Measurements from ENCODE around the gene AHCYL2. TPM values are rescaled to one million over a fixed set of nuclear protein-coding genes. Genes with fewer than 3 reads are reported as not detected.

Gene AHCYL2
- total and polyA plus RNA-seq, 4 donors, result 2.0 to 10.0 (median 3.6) TPM

- TF ChIP-seq MAX (IDR thresholded peaks at IDR 0.05) (no peak), SP1 (IDR thresholded peaks at IDR 0.05) (no peak), FOXA1 (IDR thresholded peaks at IDR 0.05) (no peak), GABPA (IDR thresholded peaks at IDR 0.05 in 1 of 2, conservative IDR thresholded peaks at IDR 0.05 in 1 of 2) (no peak), CTCF (IDR thresholded peaks at IDR 0.05; ENCODE audit: low read depth, low read length, missing input control) (no peak), HNF4G (IDR thresholded peaks at IDR 0.05) (no peak), HNF4A (conservative IDR thresholded peaks at IDR 0.05) (no peak), REST (IDR thresholded peaks at IDR 0.05) (no peak), TAF1 (conservative IDR thresholded peaks at IDR 0.05) (no peak), ATF3 (IDR thresholded peaks at IDR 0.05) (no peak), FOXA2 (IDR thresholded peaks at IDR 0.05) (no peak), YY1 (IDR thresholded peaks at IDR 0.05) (no peak), NR2F2 (IDR thresholded peaks at IDR 0.05) (no peak), RAD21 (IDR thresholded peaks at IDR 0.05) (no peak)
- Histone ChIP-seq H3K4me3 (ENCODE audit: low read depth in 1 of 3, low read length in 3 of 3) (no peak overlapping the region), H3K9ac (ENCODE audit: low read depth in 1 of 2, low read length in 2 of 2) (no peak overlapping the region), H3K9me3 (ENCODE audit: control insufficient read depth in 4 of 4, low read length in 3 of 4) (no peaks in the 10 kb centered on the region), H3K36me3 (ENCODE audit: control insufficient read depth in 4 of 4, insufficient read depth in 3 of 4, low read depth in 1 of 4, low read length in 3 of 4) (peaks cover 0 to 3% (median 2%) of the 10 kb centered on the region in 4 donors), H3K27me3 (ENCODE audit: control insufficient read depth in 4 of 4, insufficient read depth in 4 of 4, low read length in 3 of 4) (no peaks in the 10 kb centered on the region), H3K27ac (ENCODE audit: low read depth in 1 of 2, low read length in 2 of 2) (no peak overlapping the region), H3K4me1 (ENCODE audit: control insufficient read depth in 4 of 4, insufficient read depth in 4 of 4, low read length in 3 of 4) (peaks cover 0 to 6% (median 2%) of the 10 kb centered on the region in 4 donors)
- no peak for DNase-seq (ENCODE audit: low spot score)
- WGBS, result 97% methylated on average over 9 of the region's 9 CpGs
Observed at GRCh38 chr7:129381710-129382484, 157.1 kb downstream of the AHCYL2 start.

- Histone ChIP-seq H3K4me3 (ENCODE audit: low read depth in 1 of 3, low read length in 3 of 3) (no peak overlapping the region), H3K9me3 (ENCODE audit: control insufficient read depth in 4 of 4, low read length in 3 of 4) (no peaks in the 10 kb centered on the region), H3K27me3 (ENCODE audit: control insufficient read depth in 4 of 4, insufficient read depth in 4 of 4, low read length in 3 of 4) (no peaks in the 10 kb centered on the region), H3K9ac (ENCODE audit: low read depth in 1 of 2, low read length in 2 of 2) (no peak overlapping the region), H3K4me1 (ENCODE audit: control insufficient read depth in 4 of 4, insufficient read depth in 4 of 4, low read length in 3 of 4) (peaks cover 4 to 10% (median 6%) of the 10 kb centered on the region in 4 donors), H3K36me3 (ENCODE audit: control insufficient read depth in 4 of 4, insufficient read depth in 3 of 4, low read depth in 1 of 4, low read length in 3 of 4) (peaks cover 0 to 3% (median 2%) of the 10 kb centered on the region in 4 donors), H3K27ac (ENCODE audit: low read depth in 1 of 2, low read length in 2 of 2) (no peak overlapping the region)
- DNase-seq (ENCODE audit: low spot score), result no peak
- 31% methylated on average over 3 of the region's 3 CpGs for WGBS
- TF ChIP-seq RXRA (IDR thresholded peaks at IDR 0.05), result no peak
- TF ChIP-seq FOXA1 (IDR thresholded peaks at IDR 0.05), result no peak
- no peak for TF ChIP-seq JUND (IDR thresholded peaks at IDR 0.05)
- TF ChIP-seq REST (IDR thresholded peaks at IDR 0.05), result no peak
- no peak for TF ChIP-seq ZBTB33 (IDR thresholded peaks at IDR 0.05)
- TF ChIP-seq HNF4A (conservative IDR thresholded peaks at IDR 0.05), result peak; percentile 48 to 65
Observed at GRCh38 chr7:129383542-129384132, 158.8 kb downstream of the AHCYL2 start.
